Activated CD4-positive, alpha-beta T cell treated with anti-CD3 and anti-CD28 coated beads for 36 hours (primary cell): ENCODE results near the gene SLC16A6. TPM values are rescaled to one million over a fixed set of nuclear protein-coding genes. Genes with fewer than 3 reads are reported as not detected.
"Not testable (repeated sequence)": the region's sequence is repeated elsewhere in the genome, so short reads cannot be mapped to it uniquely, and the experiment has no call there.

Source experiments
- ATAC-seq: fragments of 200-7000 bp; cut with Tn5 transposase; one replicate; pipeline ENCODE4 v1.10.0; 2021; ENCODE audit warnings: mild to moderate bottlenecking, moderate library complexity
- CTCF ChIA-PET: fragments of 350-600 bp; sonication (Branson Sonifier 250); formaldehyde crosslinking; loops from one replicate; lab custom pipeline; 2021; ENCODE audit warnings: antibody characterized with exemption; lab: Charles Lee
- POLR2A ChIA-PET: fragments of 350-600 bp; sonication (Branson Sonifier 250); formaldehyde crosslinking; loops from one replicate; lab custom pipeline; 2021; ENCODE audit warnings: antibody characterized with exemption, inconsistent platforms; lab: Charles Lee
- DNase-seq: peaks from one replicate; pipeline ENCODE4 v3.0.0-alpha.2; 2020
- H3K27ac Mint-ChIP-seq: one replicate; pipeline ENCODE4 v1.8.0; 2021; ENCODE audit warnings: mixed read lengths
- H3K27me3 Mint-ChIP-seq: one replicate; pipeline ENCODE4 v1.8.0; 2021; ENCODE audit warnings: mixed read lengths
- H3K36me3 Mint-ChIP-seq: one replicate; pipeline ENCODE4 v1.8.0; 2021; ENCODE audit warnings: low read depth, mixed read lengths
- H3K4me1 Mint-ChIP-seq: one replicate; pipeline ENCODE4 v1.8.0; 2021; ENCODE audit warnings: mixed read lengths
- H3K4me3 Mint-ChIP-seq: one replicate; pipeline ENCODE4 v1.8.0; 2021; ENCODE audit warnings: mild to moderate bottlenecking, moderate library complexity, mixed read lengths
- H3K9me3 Mint-ChIP-seq: one replicate; pipeline ENCODE4 v1.8.0; 2021; ENCODE audit warnings: low read depth, mixed read lengths
- intact Hi-C, 2 experiments: fragments of 100-400 bp; cut with DNase I in 1 of 2; cut with micrococcal nuclease in 1 of 2; formaldehyde crosslinking; loops; one replicate each; pipeline versions ENCODE4 v1.14.2 to v1.15.1; 2022 to 2024; cut with DNase I, micrococcal nuclease
- total RNA-seq, 2 experiments: library from RNA; stranded (reverse); gene quantifications; one replicate each; pipeline ENCODE4 v1.2.3, GENCODE V29; 2021

Gene SLC16A6
- total RNA-seq, result 1 to 10 TPM; 2.9 to 3.2 TPM

GRCh38 chr17:68290955-68291835 is at the start of gene SLC16A6, which contains the start of gene ARSG:
TSS of gene SLC16A6 (minus strand) at chr17:68291127. CDS start at chr17:68278320, 12,807 bp downstream.
TSS of gene ARSG (plus strand) at chr17:68291495. CDS start at chr17:68307494, 15,999 bp downstream.
- intact Hi-C loops, result loop anchor here (1.0 to 5.0 kb wide), 13 partner anchors 33 to 298 kb away; partner anchors contain the start of genes KPNA2 (in 1 of the 2), PRKAR1A (in 1 of the 2) and WIPI1 (in 1 of the 2)
- Mint-ChIP-seq H3K27ac (peak within 1 kb of the TSS; percentile 96), H3K27me3 (no peaks in the 10 kb centered on the region), H3K4me1 (peaks cover 62% of the 10 kb centered on the region), H3K4me3 (peak within 1 kb of the TSS; percentile 95), H3K36me3 (peaks cover 4% of the 10 kb centered on the region), H3K9me3 (no peaks in the 10 kb centered on the region)
- POLR2A ChIA-PET, result interaction anchor here (1.0 to 2.5 kb wide), 7 partner anchors 43 to 170 kb away, joined by 3 to 9 read pairs (median 3); partner anchors contain the start of genes AMZ2 and WIPI1
- peak; percentile 92 for DNase-seq
- CTCF ChIA-PET, result interaction anchor here (0.6 to 2.7 kb wide), 3 partner anchors 19 to 147 kb away, joined by 3 to 16 read pairs (median 10); no protein-coding TSS in a partner anchor
- ATAC-seq, result peak; percentile 58

- no peak for ATAC-seq
- Mint-ChIP-seq H3K27ac (no peak overlapping the region), H3K36me3 (peaks cover 5% of the 10 kb centered on the region), H3K4me3 (no peak overlapping the region), H3K4me1 (no peaks in the 10 kb centered on the region), H3K9me3 (peaks cover 3% of the 10 kb centered on the region), H3K27me3 (no peaks in the 10 kb centered on the region)
- ChIA-PET POLR2A (no interaction called here), CTCF (no interaction called here)
- intact Hi-C loops, result no loop called here
- no peak for DNase-seq
Measured at GRCh38 chr17:68334393-68334792, 43.5 kb upstream of the SLC16A6 start.

GRCh38 chr17:68331932-68332331 is 41.0 kb upstream of the SLC16A6 start:
- CTCF ChIA-PET, result interaction anchor here (1.3 kb wide), 1 partner anchor 18 kb away, joined by 3 read pairs; no protein-coding TSS in a partner anchor
- H3K4me3 Mint-ChIP-seq, intact Hi-C loops, H3K9me3 Mint-ChIP-seq, H3K36me3 Mint-ChIP-seq, POLR2A ChIA-PET, H3K27ac Mint-ChIP-seq, ATAC-seq, H3K4me1 Mint-ChIP-seq, H3K27me3 Mint-ChIP-seq, DNase-seq: not testable (repeated sequence)

GRCh38 chr17:68329331-68329730 is 38.4 kb upstream of the SLC16A6 start:
- peaks cover 3% of the 10 kb centered on the region for H3K9me3 Mint-ChIP-seq
- intact Hi-C loops, result no loop called here
- ChIA-PET POLR2A (no interaction called here), CTCF (interaction anchor here (0.7 to 1.6 kb wide), 3 partner anchors 11 to 48 kb away, joined by 3 to 7 read pairs (median 5); no protein-coding TSS in a partner anchor)
- no peak overlapping the region for H3K27ac Mint-ChIP-seq
- no peak for DNase-seq
- peaks cover 5% of the 10 kb centered on the region for H3K36me3 Mint-ChIP-seq
- H3K27me3 Mint-ChIP-seq, result no peaks in the 10 kb centered on the region
- ATAC-seq, result no peak
- H3K4me1 Mint-ChIP-seq, result peaks cover 7% of the 10 kb centered on the region
- H3K4me3 Mint-ChIP-seq, result no peak overlapping the region

- ChIA-PET POLR2A (no interaction called here), CTCF (interaction anchor here (0.7 to 1.6 kb wide), 2 partner anchors 11 to 48 kb away, joined by 3 to 5 read pairs; no protein-coding TSS in a partner anchor)
- intact Hi-C loops, result no loop called here
- H3K4me1 Mint-ChIP-seq, result peaks cover 11% of the 10 kb centered on the region
- H3K27ac Mint-ChIP-seq, result no peak overlapping the region
- no peak for DNase-seq
- H3K9me3 Mint-ChIP-seq, result peaks cover 3% of the 10 kb centered on the region
- ATAC-seq, result no peak
- peaks cover 5% of the 10 kb centered on the region for H3K36me3 Mint-ChIP-seq
- no peaks in the 10 kb centered on the region for H3K27me3 Mint-ChIP-seq
- H3K4me3 Mint-ChIP-seq, result no peak overlapping the region
Measured at GRCh38 chr17:68328676-68329075, 37.7 kb upstream of the SLC16A6 start.

- ATAC-seq (no peak), DNase-seq (no peak)
- H3K27me3 Mint-ChIP-seq, result no peaks in the 10 kb centered on the region
- H3K9me3 Mint-ChIP-seq, result peaks cover 3% of the 10 kb centered on the region
- H3K4me1 Mint-ChIP-seq, result peaks cover 11% of the 10 kb centered on the region
- intact Hi-C loops, result no loop called here
- CTCF ChIA-PET, result no interaction called here
- POLR2A ChIA-PET, result no interaction called here
- no peak overlapping the region for H3K4me3 Mint-ChIP-seq
- H3K36me3 Mint-ChIP-seq, result peaks cover 5% of the 10 kb centered on the region
- H3K27ac Mint-ChIP-seq, result no peak overlapping the region
Measured at GRCh38 chr17:68327823-68328557, 37.1 kb upstream of the SLC16A6 start.

GRCh38 chr17:68326681-68327080 is 35.8 kb upstream of the SLC16A6 start:
- Mint-ChIP-seq H3K27me3 (no peaks in the 10 kb centered on the region), H3K4me1 (peaks cover 11% of the 10 kb centered on the region), H3K9me3 (no peaks in the 10 kb centered on the region), H3K36me3 (peaks cover 2% of the 10 kb centered on the region), H3K27ac (peak overlapping the region; percentile 7), H3K4me3 (no peak overlapping the region)
- ChIA-PET CTCF (interaction anchor here (0.6 to 1.3 kb wide), 5 partner anchors 12 to 127 kb away, joined by 3 read pairs; no protein-coding TSS in a partner anchor), POLR2A (interaction anchor here (0.7 kb wide), 1 partner anchor 22 kb away, joined by 4 read pairs; no protein-coding TSS in a partner anchor)
- ATAC-seq (peak; percentile 81), DNase-seq (peak; percentile 49)
- intact Hi-C loops, result no loop called here

GRCh38 chr17:68325961-68326360 is 35.0 kb upstream of the SLC16A6 start:
- Mint-ChIP-seq H3K36me3 (peaks cover 2% of the 10 kb centered on the region), H3K27me3 (no peaks in the 10 kb centered on the region), H3K4me3 (no peak overlapping the region), H3K4me1 (peaks cover 11% of the 10 kb centered on the region), H3K27ac (no peak overlapping the region), H3K9me3 (no peaks in the 10 kb centered on the region)
- ChIA-PET CTCF (interaction anchor here (0.6 to 1.3 kb wide), 5 partner anchors 11 to 127 kb away, joined by 3 to 4 read pairs (median 3); no protein-coding TSS in a partner anchor), POLR2A (no interaction called here)
- intact Hi-C loops, result no loop called here
- DNase-seq (no peak), ATAC-seq (no peak)

GRCh38 chr17:68324654-68325336 is 33.9 kb upstream of the SLC16A6 start:
- POLR2A ChIA-PET, result no interaction called here
- H3K4me3 Mint-ChIP-seq, result no peak overlapping the region
- intact Hi-C loops, result no loop called here

GRCh38 chr17:68324114-68324513 is 33.2 kb upstream of the SLC16A6 start:
- intact Hi-C loops, result no loop called here
- no peaks in the 10 kb centered on the region for H3K9me3 Mint-ChIP-seq
- ChIA-PET POLR2A (no interaction called here), CTCF (interaction anchor here (1.2 kb wide), 1 partner anchor 26 kb away, joined by 5 read pairs; no protein-coding TSS in a partner anchor)
- no peaks in the 10 kb centered on the region for H3K27me3 Mint-ChIP-seq
- peaks cover 11% of the 10 kb centered on the region for H3K4me1 Mint-ChIP-seq
- H3K36me3 Mint-ChIP-seq, result no peaks in the 10 kb centered on the region
- H3K27ac Mint-ChIP-seq, result no peak overlapping the region
- no peak overlapping the region for H3K4me3 Mint-ChIP-seq
- DNase-seq, result no peak
- no peak for ATAC-seq

More at GRCh38 chr17:68324654-68325336, 33.9 kb upstream of the SLC16A6 start:
- no peaks in the 10 kb centered on the region for H3K36me3 Mint-ChIP-seq
- no peaks in the 10 kb centered on the region for H3K9me3 Mint-ChIP-seq
- no peaks in the 10 kb centered on the region for H3K27me3 Mint-ChIP-seq
- ATAC-seq (no peak), DNase-seq (no peak)
- H3K4me1 Mint-ChIP-seq, result peaks cover 11% of the 10 kb centered on the region
- CTCF ChIA-PET, result interaction anchor here (0.6 to 0.8 kb wide), 2 partner anchors 20 to 147 kb away, joined by 3 to 4 read pairs; no protein-coding TSS in a partner anchor
- no peak overlapping the region for H3K27ac Mint-ChIP-seq
